Adrenal gland (tissue), 5 donors: ENCODE measurements around the gene PIEZO2.
"Not testable (repeated sequence)": the region's sequence is repeated elsewhere in the genome, so short reads cannot be mapped to it uniquely, and the experiment has no call there.

Experiments
- CTCF ChIP-seq, 6 experiments: fragments of 450-650 bp in 4 of 6; fragments of 200-600 bp in 2 of 6; sonication (generic) in 1 of 6; IDR thresholded peaks; 1 replicate in 5 of 6; 2 replicates in 1 of 6; pipeline versions ENCODE4 v1.5.1 to v1.8.0; 2016 to 2021; ENCODE audit warnings: antibody characterized with exemption in 6 of 6, mild to moderate bottlenecking in 2 of 6, moderate library complexity in 1 of 6
- POLR2A ChIP-seq, 2 donors: fragments of 450-650 bp; IDR thresholded peaks; one replicate each; pipeline ENCODE4 v1.6.1; 2017; ENCODE audit warnings: antibody characterized with exemption in 2 of 2, mild to moderate bottlenecking in 2 of 2, moderate library complexity in 1 of 2
- donor health status: DM: no; HTN: no; CAD: no.

GRCh38 chr18:10915748-10916147, 233.6 kb downstream of the PIEZO2 start:
- not testable (repeated sequence) for TF ChIP-seq CTCF, POLR2A (IDR thresholded peaks at IDR 0.05)
